Measurements from ENCODE around the gene WFDC1. TPM values are rescaled to one million over a fixed set of nuclear protein-coding genes. Genes with fewer than 3 reads are reported as not detected.

Gene WFDC1
- total and polyA plus RNA-seq, 2 donors, result 0.52 to 7.4 TPM

GRCh38 chr16:84358601-84359295, 64.1 kb downstream of the WFDC1 start:
- H3K36me3 ChIP-seq (ENCODE audit: control insufficient read depth in 2 of 2, insufficient read depth in 2 of 2, low read length in 1 of 2), result no peaks in the 10 kb centered on the region

GRCh38 chr16:84359326-84359725, 64.6 kb downstream of the WFDC1 start:
- 92% methylated on average over 8 of the region's 8 CpGs for WGBS
- no peak for DNase-seq (ENCODE audit: low read depth in 6 of 9, low spot score in 9 of 9)
- Histone ChIP-seq H3K4me1 (ENCODE audit: control insufficient read depth in 2 of 2, insufficient read depth in 2 of 2, low read length in 2 of 2) (peaks cover 0 to 5% of the 10 kb centered on the region in 2 donors), H3K27me3 (ENCODE audit: control insufficient read depth in 2 of 2, insufficient read depth in 1 of 2, low read length in 1 of 2) (peaks cover 0 to 3% of the 10 kb centered on the region in 2 donors), H3K27ac (ENCODE audit: low read depth in 1 of 2, low read length in 1 of 2) (no peak overlapping the region), H3K4me3 (ENCODE audit: low read length in 2 of 2) (no peak overlapping the region), H3K36me3 (ENCODE audit: control insufficient read depth in 2 of 2, insufficient read depth in 2 of 2, low read length in 1 of 2) (no peaks in the 10 kb centered on the region), H3K9me3 (ENCODE audit: control insufficient read depth in 2 of 2, insufficient read depth in 1 of 2, low read length in 1 of 2) (no peaks in the 10 kb centered on the region)

More at GRCh38 chr16:84358601-84359295, 64.1 kb downstream of the WFDC1 start:
- 95% methylated on average over 14 of the region's 14 CpGs for WGBS
- Histone ChIP-seq H3K4me1 (ENCODE audit: control insufficient read depth in 2 of 2, insufficient read depth in 2 of 2, low read length in 2 of 2) (peaks cover 0 to 5% of the 10 kb centered on the region in 2 donors), H3K4me3 (ENCODE audit: low read length in 2 of 2) (no peak overlapping the region), H3K27me3 (ENCODE audit: control insufficient read depth in 2 of 2, insufficient read depth in 1 of 2, low read length in 1 of 2) (peaks cover 0 to 3% of the 10 kb centered on the region in 2 donors), H3K9me3 (ENCODE audit: control insufficient read depth in 2 of 2, insufficient read depth in 1 of 2, low read length in 1 of 2) (no peaks in the 10 kb centered on the region), H3K27ac (ENCODE audit: low read depth in 1 of 2, low read length in 1 of 2) (no peak overlapping the region)
- no peak for DNase-seq (ENCODE audit: low read depth in 6 of 9, low spot score in 9 of 9)

GRCh38 chr16:84360170-84360569, 65.5 kb downstream of the WFDC1 start:
- no peaks in the 10 kb centered on the region for H3K36me3 ChIP-seq (ENCODE audit: control insufficient read depth in 2 of 2, insufficient read depth in 2 of 2, low read length in 1 of 2)
- no peaks in the 10 kb centered on the region for H3K9me3 ChIP-seq (ENCODE audit: control insufficient read depth in 2 of 2, insufficient read depth in 1 of 2, low read length in 1 of 2)
- no peak overlapping the region for H3K27ac ChIP-seq (ENCODE audit: low read depth in 1 of 2, low read length in 1 of 2)
- peak in 7 of 9 donors; percentile 15 to 67 (median 19) for DNase-seq (ENCODE audit: low read depth in 6 of 9, low spot score in 9 of 9)
- peaks cover 0 to 3% of the 10 kb centered on the region in 2 donors for H3K27me3 ChIP-seq (ENCODE audit: control insufficient read depth in 2 of 2, insufficient read depth in 1 of 2, low read length in 1 of 2)
- no peak overlapping the region for H3K4me3 ChIP-seq (ENCODE audit: low read length in 2 of 2)
- H3K4me1 ChIP-seq (ENCODE audit: control insufficient read depth in 2 of 2, insufficient read depth in 2 of 2, low read length in 2 of 2), result peaks cover 0 to 5% of the 10 kb centered on the region in 2 donors
- 50% methylated on average over 15 of the region's 15 CpGs for WGBS

GRCh38 chr16:84360748-84361147, 66.1 kb downstream of the WFDC1 start:
- Histone ChIP-seq H3K27me3 (ENCODE audit: control insufficient read depth in 2 of 2, insufficient read depth in 1 of 2, low read length in 1 of 2) (peaks cover 0 to 3% of the 10 kb centered on the region in 2 donors), H3K36me3 (ENCODE audit: control insufficient read depth in 2 of 2, insufficient read depth in 2 of 2, low read length in 1 of 2) (no peaks in the 10 kb centered on the region), H3K9me3 (ENCODE audit: control insufficient read depth in 2 of 2, insufficient read depth in 1 of 2, low read length in 1 of 2) (no peaks in the 10 kb centered on the region), H3K4me1 (ENCODE audit: control insufficient read depth in 2 of 2, insufficient read depth in 2 of 2, low read length in 2 of 2) (peaks cover 0 to 5% of the 10 kb centered on the region in 2 donors), H3K27ac (ENCODE audit: low read depth in 1 of 2, low read length in 1 of 2) (no peak overlapping the region), H3K4me3 (ENCODE audit: low read length in 2 of 2) (no peak overlapping the region)
- WGBS, result 94% methylated on average over 4 of the region's 4 CpGs
- no peak for DNase-seq (ENCODE audit: low read depth in 6 of 9, low spot score in 9 of 9)

- Histone ChIP-seq H3K27ac (ENCODE audit: low read depth in 1 of 2, low read length in 1 of 2) (no peak overlapping the region), H3K9me3 (ENCODE audit: control insufficient read depth in 2 of 2, insufficient read depth in 1 of 2, low read length in 1 of 2) (no peaks in the 10 kb centered on the region), H3K27me3 (ENCODE audit: control insufficient read depth in 2 of 2, insufficient read depth in 1 of 2, low read length in 1 of 2) (peaks cover 0 to 6% of the 10 kb centered on the region in 2 donors), H3K4me1 (ENCODE audit: control insufficient read depth in 2 of 2, insufficient read depth in 2 of 2, low read length in 2 of 2) (peaks cover 0 to 5% of the 10 kb centered on the region in 2 donors), H3K36me3 (ENCODE audit: control insufficient read depth in 2 of 2, insufficient read depth in 2 of 2, low read length in 1 of 2) (no peaks in the 10 kb centered on the region), H3K4me3 (ENCODE audit: low read length in 2 of 2) (no peak overlapping the region)
- WGBS, result 96% methylated on average over 5 of the region's 5 CpGs
- no peak for DNase-seq (ENCODE audit: low read depth in 6 of 9, low spot score in 9 of 9)
These were observed 66.9 kb downstream of the WFDC1 start for GRCh38 chr16:84361546-84361945.

- H3K4me3 ChIP-seq (ENCODE audit: low read length in 2 of 2), result no peak overlapping the region
- no peak overlapping the region for H3K27ac ChIP-seq (ENCODE audit: low read depth in 1 of 2, low read length in 1 of 2)
- peaks cover 0 to 5% of the 10 kb centered on the region in 2 donors for H3K4me1 ChIP-seq (ENCODE audit: control insufficient read depth in 2 of 2, insufficient read depth in 2 of 2, low read length in 2 of 2)
- H3K9me3 ChIP-seq (ENCODE audit: control insufficient read depth in 2 of 2, insufficient read depth in 1 of 2, low read length in 1 of 2), result no peaks in the 10 kb centered on the region
- DNase-seq (ENCODE audit: low read depth in 6 of 9, low spot score in 9 of 9), result no peak
- 87% methylated on average over 13 of the region's 13 CpGs for WGBS
- H3K27me3 ChIP-seq (ENCODE audit: control insufficient read depth in 2 of 2, insufficient read depth in 1 of 2, low read length in 1 of 2), result peaks cover 6 to 12% of the 10 kb centered on the region in 2 donors
- no peaks in the 10 kb centered on the region for H3K36me3 ChIP-seq (ENCODE audit: control insufficient read depth in 2 of 2, insufficient read depth in 2 of 2, low read length in 1 of 2)
These were observed 67.8 kb downstream of the WFDC1 start for GRCh38 chr16:84362471-84362941.

- Histone ChIP-seq H3K36me3 (ENCODE audit: control insufficient read depth in 2 of 2, insufficient read depth in 2 of 2, low read length in 1 of 2) (no peaks in the 10 kb centered on the region), H3K27ac (ENCODE audit: low read depth in 1 of 2, low read length in 1 of 2) (no peak overlapping the region), H3K4me1 (ENCODE audit: control insufficient read depth in 2 of 2, insufficient read depth in 2 of 2, low read length in 2 of 2) (peaks cover 0 to 3% of the 10 kb centered on the region in 2 donors), H3K4me3 (ENCODE audit: low read length in 2 of 2) (no peak overlapping the region), H3K27me3 (ENCODE audit: control insufficient read depth in 2 of 2, insufficient read depth in 1 of 2, low read length in 1 of 2) (peaks cover 26 to 48% of the 10 kb centered on the region in 2 donors), H3K9me3 (ENCODE audit: control insufficient read depth in 2 of 2, insufficient read depth in 1 of 2, low read length in 1 of 2) (no peaks in the 10 kb centered on the region)
- 95% methylated on average over 9 of the region's 9 CpGs for WGBS
- DNase-seq (ENCODE audit: low read depth in 6 of 9, low spot score in 9 of 9), result no peak
These were observed 71.5 kb downstream of the WFDC1 start for GRCh38 chr16:84366208-84366607.

GRCh38 chr16:84367297-84367680, 72.6 kb downstream of the WFDC1 start:
- WGBS, result 29% methylated on average over 9 of the region's 9 CpGs
- H3K36me3 ChIP-seq (ENCODE audit: control insufficient read depth in 2 of 2, insufficient read depth in 2 of 2, low read length in 1 of 2), result no peaks in the 10 kb centered on the region
- H3K4me3 ChIP-seq (ENCODE audit: low read length in 2 of 2), result no peak overlapping the region
- H3K27ac ChIP-seq (ENCODE audit: low read depth in 1 of 2, low read length in 1 of 2), result no peak overlapping the region
- H3K9me3 ChIP-seq (ENCODE audit: control insufficient read depth in 2 of 2, insufficient read depth in 1 of 2, low read length in 1 of 2), result no peaks in the 10 kb centered on the region
- no peak for DNase-seq (ENCODE audit: low read depth in 6 of 9, low spot score in 9 of 9)
- peaks cover 26 to 57% of the 10 kb centered on the region in 2 donors for H3K27me3 ChIP-seq (ENCODE audit: control insufficient read depth in 2 of 2, insufficient read depth in 1 of 2, low read length in 1 of 2)
- peaks cover 0 to 3% of the 10 kb centered on the region in 2 donors for H3K4me1 ChIP-seq (ENCODE audit: control insufficient read depth in 2 of 2, insufficient read depth in 2 of 2, low read length in 2 of 2)

- Histone ChIP-seq H3K9me3 (ENCODE audit: control insufficient read depth in 2 of 2, insufficient read depth in 1 of 2, low read length in 1 of 2) (no peaks in the 10 kb centered on the region), H3K27me3 (ENCODE audit: control insufficient read depth in 2 of 2, insufficient read depth in 1 of 2, low read length in 1 of 2) (peaks cover 26 to 57% of the 10 kb centered on the region in 2 donors), H3K4me3 (ENCODE audit: low read length in 2 of 2) (no peak overlapping the region), H3K36me3 (ENCODE audit: control insufficient read depth in 2 of 2, insufficient read depth in 2 of 2, low read length in 1 of 2) (no peaks in the 10 kb centered on the region), H3K4me1 (ENCODE audit: control insufficient read depth in 2 of 2, insufficient read depth in 2 of 2, low read length in 2 of 2) (peaks cover 0 to 3% of the 10 kb centered on the region in 2 donors), H3K27ac (ENCODE audit: low read depth in 1 of 2, low read length in 1 of 2) (no peak overlapping the region)
- 27% methylated on average over 27 of the region's 27 CpGs for WGBS
- DNase-seq (ENCODE audit: low read depth in 6 of 9, low spot score in 9 of 9), result no peak
These were observed 73.2 kb downstream of the WFDC1 start for GRCh38 chr16:84367750-84368307.
